Vagina (tissue), 2 donors: ENCODE results near the gene MGAT5.

Experiments
- POLR2A ChIP-seq, 2 donors: fragments of 450-650 bp; IDR thresholded peaks; one replicate each; pipeline ENCODE4 v1.6.1; 2017; ENCODE audit warnings: antibody characterized with exemption in 2 of 2, mild to moderate bottlenecking in 2 of 2, moderate library complexity in 2 of 2
- POLR2AphosphoS5 ChIP-seq, 2 donors: sonication (generic); formaldehyde crosslinking; IDR thresholded peaks; one replicate each; pipeline ENCODE4 v1.9.0; 2017; ENCODE audit warnings: antibody characterized with exemption in 2 of 2, mild to moderate bottlenecking in 2 of 2, low read depth in 1 of 2; ENCODE audit not compliant: insufficient read depth in 1 of 2
- TF ChIP-seq, protein P1 (sequence below), 3 experiments: fragments of 450-650 bp in 2 of 3; fragments of 200-600 bp in 1 of 3; sonication (generic) in 1 of 3; IDR thresholded peaks; one replicate each; pipeline ENCODE4 v1.5.1; 2017 to 2019; ENCODE audit warnings: antibody characterized with exemption in 3 of 3, mild to moderate bottlenecking in 2 of 3, moderate library complexity in 2 of 3

GRCh38 chr2:134296301-134296700, 42.4 kb downstream of the MGAT5 start:
- no peak for TF ChIP-seq POLR2A (IDR thresholded peaks at IDR 0.05)
- TF ChIP-seq, protein P1, sequence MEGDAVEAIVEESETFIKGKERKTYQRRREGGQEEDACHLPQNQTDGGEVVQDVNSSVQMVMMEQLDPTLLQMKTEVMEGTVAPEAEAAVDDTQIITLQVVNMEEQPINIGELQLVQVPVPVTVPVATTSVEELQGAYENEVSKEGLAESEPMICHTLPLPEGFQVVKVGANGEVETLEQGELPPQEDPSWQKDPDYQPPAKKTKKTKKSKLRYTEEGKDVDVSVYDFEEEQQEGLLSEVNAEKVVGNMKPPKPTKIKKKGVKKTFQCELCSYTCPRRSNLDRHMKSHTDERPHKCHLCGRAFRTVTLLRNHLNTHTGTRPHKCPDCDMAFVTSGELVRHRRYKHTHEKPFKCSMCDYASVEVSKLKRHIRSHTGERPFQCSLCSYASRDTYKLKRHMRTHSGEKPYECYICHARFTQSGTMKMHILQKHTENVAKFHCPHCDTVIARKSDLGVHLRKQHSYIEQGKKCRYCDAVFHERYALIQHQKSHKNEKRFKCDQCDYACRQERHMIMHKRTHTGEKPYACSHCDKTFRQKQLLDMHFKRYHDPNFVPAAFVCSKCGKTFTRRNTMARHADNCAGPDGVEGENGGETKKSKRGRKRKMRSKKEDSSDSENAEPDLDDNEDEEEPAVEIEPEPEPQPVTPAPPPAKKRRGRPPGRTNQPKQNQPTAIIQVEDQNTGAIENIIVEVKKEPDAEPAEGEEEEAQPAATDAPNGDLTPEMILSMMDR (IDR thresholded peaks at IDR 0.05) = no peak
- no peak for TF ChIP-seq POLR2AphosphoS5 (IDR thresholded peaks at IDR 0.05; ENCODE audit: insufficient read depth in 1 of 2, low read depth in 1 of 2)
